ENCODE data around the gene ZDBF2.

Gene ZDBF2

GRCh38 chr2:206343816-206344215 is 69.4 kb downstream of the ZDBF2 start:
- TF ChIP-seq POLR2AphosphoS5 (IDR thresholded peaks at IDR 0.05; ENCODE audit: low read depth, low read length) (no peak), TAF1 (IDR thresholded peaks at IDR 0.05; ENCODE audit: borderline replicate concordance, insufficient read depth, low read length) (no peak), SIN3A (IDR thresholded peaks at IDR 0.05; ENCODE audit: borderline replicate concordance, insufficient read depth, low read length) (no peak), REST (IDR thresholded peaks at IDR 0.05; ENCODE audit: insufficient read depth in 1 of 2, low read depth in 2 of 2, low read length in 2 of 2) (no peak), FOXP2 (optimal IDR thresholded peaks at IDR 0.05; ENCODE audit: borderline replicate concordance, extremely low read depth, extremely low read length, insufficient read depth) (no peak)

GRCh38 chr2:206345606-206346005 is 71.1 kb downstream of the ZDBF2 start:
- TF ChIP-seq POLR2AphosphoS5 (IDR thresholded peaks at IDR 0.05; ENCODE audit: low read depth, low read length) = no peak
- no peak for TF ChIP-seq REST (IDR thresholded peaks at IDR 0.05; ENCODE audit: insufficient read depth in 1 of 2, low read depth in 2 of 2, low read length in 2 of 2)
- no peak for TF ChIP-seq FOXP2 (optimal IDR thresholded peaks at IDR 0.05; ENCODE audit: borderline replicate concordance, extremely low read depth, extremely low read length, insufficient read depth)
- TF ChIP-seq SIN3A (IDR thresholded peaks at IDR 0.05; ENCODE audit: borderline replicate concordance, insufficient read depth, low read length) = no peak
- no peak for TF ChIP-seq TAF1 (IDR thresholded peaks at IDR 0.05; ENCODE audit: borderline replicate concordance, insufficient read depth, low read length)

DNA sequence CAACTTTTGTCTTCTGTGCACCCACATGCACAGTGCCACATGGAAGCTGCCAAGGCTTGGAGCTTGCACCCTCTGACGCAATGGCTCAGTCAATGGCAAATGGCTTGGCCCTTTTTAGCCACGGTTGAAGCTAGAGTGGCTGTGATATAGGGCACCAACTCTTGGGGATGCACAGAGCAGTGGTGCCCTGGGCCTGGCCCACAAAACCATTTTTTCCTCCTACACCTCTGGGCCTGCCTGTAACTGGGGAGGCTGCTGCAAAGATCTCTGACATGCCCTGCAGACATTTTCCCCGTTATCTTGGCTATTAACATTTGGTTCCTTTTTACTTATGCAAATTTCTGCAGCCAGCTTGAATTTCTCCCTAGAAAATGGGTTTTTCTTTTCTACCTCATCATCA is 74.9 kb downstream of the ZDBF2 start:
- TF ChIP-seq POLR2AphosphoS5 (IDR thresholded peaks at IDR 0.05; ENCODE audit: low read depth, low read length) (no peak), REST (IDR thresholded peaks at IDR 0.05; ENCODE audit: insufficient read depth in 1 of 2, low read depth in 2 of 2, low read length in 2 of 2) (no peak), SIN3A (IDR thresholded peaks at IDR 0.05; ENCODE audit: borderline replicate concordance, insufficient read depth, low read length) (no peak), FOXP2 (optimal IDR thresholded peaks at IDR 0.05; ENCODE audit: borderline replicate concordance, extremely low read depth, extremely low read length, insufficient read depth) (no peak), TAF1 (IDR thresholded peaks at IDR 0.05; ENCODE audit: borderline replicate concordance, insufficient read depth, low read length) (no peak)

DNA sequence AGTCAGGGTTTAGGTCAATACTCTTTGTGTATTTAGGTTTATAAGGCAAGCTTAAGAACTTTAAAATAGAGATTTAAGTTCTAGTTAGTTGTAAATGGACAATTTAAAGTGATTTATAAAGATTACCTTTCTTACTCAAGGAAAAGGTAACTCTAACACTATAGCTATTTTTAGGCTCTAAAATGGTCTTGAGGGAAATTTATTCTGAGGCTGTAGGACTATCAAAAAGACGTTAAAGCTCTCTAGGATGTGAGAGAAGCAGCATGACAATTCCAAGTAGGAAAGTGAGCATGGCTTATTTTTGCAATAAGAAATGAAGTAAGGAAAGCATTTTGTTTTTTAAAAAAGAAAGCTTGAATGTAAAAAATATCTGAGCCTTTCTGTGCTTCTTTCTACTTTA is 78.1 kb downstream of the ZDBF2 start:
- TF ChIP-seq POLR2AphosphoS5 (IDR thresholded peaks at IDR 0.05; ENCODE audit: low read depth, low read length) (no peak), REST (IDR thresholded peaks at IDR 0.05; ENCODE audit: insufficient read depth in 1 of 2, low read depth in 2 of 2, low read length in 2 of 2) (no peak), FOXP2 (optimal IDR thresholded peaks at IDR 0.05; ENCODE audit: borderline replicate concordance, extremely low read depth, extremely low read length, insufficient read depth) (no peak), SIN3A (IDR thresholded peaks at IDR 0.05; ENCODE audit: borderline replicate concordance, insufficient read depth, low read length) (no peak)

- TF ChIP-seq REST (IDR thresholded peaks at IDR 0.05; ENCODE audit: insufficient read depth in 1 of 2, low read depth in 2 of 2, low read length in 2 of 2) (no peak), TAF1 (IDR thresholded peaks at IDR 0.05; ENCODE audit: borderline replicate concordance, insufficient read depth, low read length) (no peak), SIN3A (IDR thresholded peaks at IDR 0.05; ENCODE audit: borderline replicate concordance, insufficient read depth, low read length) (no peak), FOXP2 (optimal IDR thresholded peaks at IDR 0.05; ENCODE audit: borderline replicate concordance, extremely low read depth, extremely low read length, insufficient read depth) (no peak), POLR2AphosphoS5 (IDR thresholded peaks at IDR 0.05; ENCODE audit: low read depth, low read length) (no peak)
These were observed 79.2 kb downstream of the ZDBF2 start for GRCh38 chr2:206353685-206354084.

Data from PFSK-1 (cell line).